CD1c-positive myeloid dendritic cell (primary cell): ENCODE results near the gene CAPN10.
"Not testable (repeated sequence)": the region's sequence is repeated elsewhere in the genome, so short reads cannot be mapped to it uniquely, and the experiment has no call there.

Source experiments
- DNase-seq: peaks from one replicate; pipeline ENCODE4 v3.0.0-alpha.2; 2016; ENCODE audit errors: extremely low spot score

Gene CAPN10

DNA sequence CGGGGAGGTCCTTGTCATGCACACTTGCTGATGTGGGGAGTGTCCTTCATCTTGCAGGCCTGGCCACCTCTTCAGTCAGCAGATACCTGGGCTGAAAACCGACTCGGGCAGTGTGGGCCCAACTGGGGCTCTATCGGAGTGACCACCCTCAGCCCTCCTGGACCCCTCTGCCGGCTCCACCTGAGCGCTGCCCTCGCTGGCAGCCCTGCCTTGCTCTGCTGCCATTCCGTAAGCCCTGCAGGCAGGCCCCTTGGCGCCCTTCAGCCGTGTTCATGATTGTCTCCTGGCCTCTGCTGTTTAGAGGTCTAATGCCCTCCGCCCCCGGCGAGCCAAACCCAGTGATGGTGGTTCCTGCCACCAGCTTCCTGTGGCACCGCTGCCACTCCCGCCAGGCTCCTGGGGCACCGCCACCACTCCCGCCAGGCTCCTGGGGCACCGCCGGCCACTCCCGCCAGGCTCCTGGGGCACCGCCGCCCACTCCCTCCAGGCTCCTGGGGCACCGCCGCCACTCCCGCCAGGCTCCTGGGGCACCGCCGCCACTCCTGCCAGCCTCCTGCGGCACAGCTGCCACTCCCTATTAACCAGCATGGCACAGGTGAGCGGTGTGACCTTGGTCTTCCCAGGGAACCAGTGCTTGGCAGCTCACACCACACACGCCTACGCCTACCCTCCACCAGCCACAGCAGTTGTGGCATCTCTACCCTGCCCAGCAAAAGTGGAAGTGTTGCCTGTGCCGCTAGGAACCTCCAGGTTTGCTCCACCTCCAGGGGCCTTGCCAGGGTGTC is 15.9 kb downstream of the CAPN10 start:
- no peak for DNase-seq

DNA sequence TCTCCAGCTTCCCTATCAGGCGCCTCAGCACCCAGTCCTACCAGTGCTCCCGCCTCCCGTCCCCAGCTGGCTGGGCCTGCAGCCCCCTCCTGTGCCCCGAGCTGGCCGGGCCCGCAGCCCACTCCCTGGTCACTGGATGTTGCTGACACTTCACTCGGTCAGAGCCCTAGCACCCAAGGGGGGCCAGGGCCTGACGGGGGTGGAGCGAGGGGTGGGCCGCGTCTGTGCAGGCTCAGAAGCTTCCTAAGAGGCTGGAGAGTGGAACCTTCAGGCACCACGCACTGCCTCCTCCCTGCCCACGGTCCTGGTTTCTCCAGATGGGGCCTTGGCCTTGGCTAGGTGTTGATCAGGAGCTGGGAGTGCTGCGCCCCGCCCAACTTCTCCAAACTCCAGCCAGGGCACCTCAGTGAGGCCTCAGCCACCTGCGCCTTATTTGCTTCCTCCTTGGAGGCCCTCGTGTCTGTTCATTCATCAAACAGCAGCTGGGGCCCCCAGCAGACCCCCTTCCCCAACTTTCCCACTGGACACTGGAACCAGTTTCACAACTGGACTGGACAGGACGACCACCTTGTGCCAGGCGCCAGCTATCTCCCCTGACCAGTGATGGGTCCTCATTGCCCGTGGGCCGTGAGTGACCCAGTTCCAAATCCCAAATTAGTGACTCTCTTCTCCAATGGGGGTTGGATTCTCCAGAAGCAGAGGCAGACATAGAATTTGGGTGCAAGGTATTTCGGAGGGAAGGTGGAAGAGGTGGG is 16.7 kb downstream of the CAPN10 start:
- DNase-seq = no peak

DNA sequence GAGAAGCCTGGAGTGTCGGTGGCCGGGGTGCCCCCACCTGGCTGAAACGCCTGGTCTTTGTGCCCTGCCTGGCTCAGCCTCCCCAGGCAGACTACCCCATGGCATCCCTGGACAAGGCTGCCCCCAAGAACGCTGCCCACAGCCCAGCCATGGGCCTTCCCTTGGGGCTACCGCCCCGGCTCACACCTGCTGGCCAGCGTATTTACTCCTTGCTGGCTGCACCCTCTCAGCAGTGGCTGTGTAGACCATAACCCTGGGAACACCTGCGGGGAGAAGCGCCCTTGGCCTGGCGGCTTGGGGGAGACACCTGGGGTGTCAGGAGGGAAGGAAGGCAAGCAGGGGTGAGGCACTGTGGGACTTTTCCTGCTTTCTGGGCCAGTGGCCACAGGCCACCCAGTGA is 17.3 kb downstream of the CAPN10 start:
- no peak for DNase-seq

DNA sequence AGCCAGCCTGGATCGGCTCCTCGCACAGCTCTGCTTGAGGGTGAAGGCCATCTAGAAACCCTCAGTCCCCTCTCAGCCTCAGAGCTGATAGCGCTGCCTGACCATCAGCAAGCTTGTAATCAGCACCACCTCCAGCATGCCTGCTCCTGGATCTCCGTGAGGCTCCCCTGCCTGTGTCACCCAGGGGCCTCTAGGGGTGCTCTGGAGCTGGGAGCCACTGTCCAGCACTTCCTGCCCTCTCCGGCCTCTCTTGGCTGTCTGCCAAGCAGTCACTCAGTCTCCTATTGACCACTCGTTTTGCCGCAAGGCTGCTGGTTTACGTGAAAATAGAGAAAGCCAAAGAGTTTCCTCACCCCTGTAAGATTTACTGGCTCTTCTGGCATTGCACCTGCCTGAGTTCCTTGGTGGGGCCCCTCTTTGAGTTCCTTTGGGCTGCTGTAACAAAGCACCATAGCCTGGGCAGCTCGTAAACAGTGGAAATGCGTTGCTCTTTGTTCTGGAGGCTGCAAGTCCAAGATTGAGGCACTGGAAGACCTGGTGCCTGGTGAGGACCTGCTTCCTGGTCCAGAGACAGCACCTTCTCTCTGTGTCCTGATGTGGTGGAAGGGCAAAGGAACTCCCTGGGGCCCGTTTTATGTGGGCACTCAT is 17.9 kb downstream of the CAPN10 start:
- DNase-seq = peak; percentile 69

DNA sequence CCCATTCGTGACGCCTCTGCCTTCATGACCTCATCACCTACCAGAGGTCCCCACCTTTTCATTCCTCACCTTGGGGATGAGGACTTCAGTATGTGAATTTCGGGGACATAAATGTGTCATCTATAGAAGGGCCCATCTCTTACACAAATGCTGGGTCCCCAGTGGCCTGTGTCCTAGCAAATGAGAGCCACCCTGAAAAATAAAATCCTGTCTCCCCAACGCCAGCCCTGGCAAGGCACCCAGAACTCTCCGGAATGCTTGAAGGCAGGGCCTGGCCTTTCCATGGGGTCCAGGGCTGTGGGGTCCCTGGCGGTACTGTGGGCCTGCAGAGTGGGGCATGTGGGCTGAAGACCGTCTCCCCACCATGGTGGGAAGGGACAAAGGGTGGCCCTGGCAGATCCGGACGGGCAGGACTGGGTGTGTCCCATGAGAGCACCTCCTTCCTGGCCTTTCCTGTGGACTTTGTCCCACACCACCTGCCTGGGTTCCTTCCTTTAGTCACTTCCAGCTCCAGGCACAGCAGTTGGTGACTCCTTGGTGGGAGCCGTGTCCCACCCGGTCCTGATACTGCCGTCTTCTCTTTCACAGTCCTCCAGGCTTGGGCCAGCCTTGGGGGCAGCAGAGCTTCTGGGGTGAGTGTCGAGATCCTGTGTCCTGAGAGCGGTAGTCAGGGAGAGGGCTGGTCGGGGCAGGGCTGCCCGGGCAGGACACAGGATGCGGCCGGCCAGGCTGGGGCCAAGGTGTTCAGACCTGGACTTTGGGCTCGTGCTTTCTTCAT is 18.6 kb downstream of the CAPN10 start:
- DNase-seq = no peak

DNA sequence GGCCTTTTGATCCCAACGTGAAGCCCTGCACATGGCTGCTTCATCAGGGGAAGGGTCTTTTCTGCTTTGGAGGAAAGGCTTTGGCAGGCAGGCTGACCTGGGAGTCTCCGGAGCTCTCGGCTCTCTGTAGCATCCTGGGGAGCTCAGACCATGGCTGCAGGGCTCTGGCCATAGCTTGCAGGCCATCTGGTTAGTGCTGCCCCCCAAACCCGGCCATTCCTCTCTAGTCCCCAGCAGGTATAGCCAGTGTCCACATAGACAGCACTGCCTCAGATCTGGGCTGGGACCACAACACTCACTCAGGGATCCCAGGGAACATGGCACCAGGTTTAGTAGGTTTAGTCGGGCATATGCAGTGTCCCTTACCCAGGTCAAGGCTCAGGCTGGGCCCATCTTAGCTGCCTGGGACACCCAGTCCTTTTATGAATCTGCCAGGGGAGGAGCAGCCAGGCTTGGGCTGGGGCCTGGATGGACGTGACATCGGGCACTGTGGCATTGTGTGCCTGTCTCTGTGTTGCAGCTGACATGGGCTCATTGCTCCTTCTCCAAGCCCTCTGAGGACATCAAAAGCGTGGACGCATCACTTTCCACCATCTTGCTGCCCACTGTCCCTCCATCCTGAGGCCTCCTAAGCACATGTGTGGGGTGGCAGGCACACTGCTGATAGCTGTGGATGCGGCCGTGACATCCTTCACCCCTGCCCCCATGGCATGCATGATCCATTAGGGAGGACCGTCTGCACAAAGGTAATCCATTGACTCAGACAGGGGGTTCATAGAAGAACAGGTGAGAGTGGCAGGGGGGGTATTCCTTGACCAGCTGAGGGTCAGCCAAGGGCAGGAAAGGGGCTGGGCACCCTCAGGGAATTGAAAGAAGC is 19.6 kb downstream of the CAPN10 start:
- DNase-seq = no peak

DNA sequence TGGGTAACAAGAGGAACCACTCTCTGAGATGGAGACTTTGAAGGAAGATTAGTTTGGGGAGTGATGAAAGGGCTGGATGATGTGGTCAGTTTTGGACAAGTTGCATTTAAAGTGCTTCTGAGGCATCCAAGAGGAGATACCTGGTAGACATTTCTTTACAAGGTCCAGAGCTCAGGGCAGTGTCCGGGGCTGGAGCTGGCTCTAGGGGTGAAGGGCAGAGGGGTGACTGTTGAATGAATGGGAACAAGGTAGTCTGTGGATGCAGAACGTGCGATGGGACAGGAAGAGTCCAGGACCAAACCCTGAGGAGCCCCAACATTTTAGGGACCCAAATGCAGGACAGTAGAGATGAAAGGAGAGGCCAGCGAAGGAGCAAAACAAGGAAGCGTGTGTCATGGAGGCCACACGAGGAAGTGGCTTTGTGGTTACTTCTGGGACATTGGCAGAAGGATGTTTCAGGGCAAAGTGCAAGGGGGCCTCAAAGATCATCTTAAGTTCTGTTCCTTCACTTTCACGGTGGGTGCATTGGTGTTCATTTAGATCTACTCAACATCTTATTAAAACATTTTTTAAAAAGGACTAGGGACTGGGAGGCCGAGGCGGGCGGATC is 25.2 kb downstream of the CAPN10 start:
- DNase-seq = peak; percentile 63

DNA sequence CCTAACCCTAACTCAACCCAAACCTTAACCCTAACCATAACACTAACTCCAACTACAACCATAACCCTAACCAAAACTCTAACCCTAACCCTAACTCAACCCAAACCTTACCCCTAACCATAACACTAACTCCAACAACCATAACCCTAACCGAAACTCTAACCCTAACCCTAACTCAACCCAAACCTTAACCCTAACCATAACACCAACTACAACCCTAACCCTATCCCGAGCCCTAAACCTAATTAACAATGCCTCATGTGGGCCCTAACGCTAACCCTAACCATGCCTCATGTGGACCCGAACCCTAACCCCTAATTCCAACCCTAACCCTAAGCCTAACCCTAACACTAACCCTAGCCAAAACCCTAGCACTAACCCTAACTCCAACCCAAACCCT is 27.2 kb downstream of the CAPN10 start:
- DNase-seq = no peak

DNA sequence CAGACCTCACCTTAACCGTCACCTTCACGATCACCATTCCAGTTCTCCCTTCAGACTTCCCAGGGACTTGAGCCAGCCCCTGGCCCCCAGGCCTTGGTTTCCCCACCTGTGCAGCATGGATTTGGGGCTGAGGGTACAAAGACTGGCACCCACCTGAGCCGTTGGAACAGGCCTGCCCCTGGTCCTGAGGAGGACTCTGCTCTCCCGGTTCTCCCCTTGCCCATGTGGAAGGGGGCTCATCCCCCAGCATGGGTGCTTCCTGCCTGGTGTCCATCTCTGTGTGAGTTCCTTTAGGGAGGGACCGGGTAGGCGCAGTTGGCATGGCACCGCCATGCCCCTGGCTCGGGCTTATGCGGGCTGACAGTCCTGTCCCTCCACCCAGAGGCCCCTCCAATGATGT is 27.9 kb downstream of the CAPN10 start:
- no peak for DNase-seq

DNA sequence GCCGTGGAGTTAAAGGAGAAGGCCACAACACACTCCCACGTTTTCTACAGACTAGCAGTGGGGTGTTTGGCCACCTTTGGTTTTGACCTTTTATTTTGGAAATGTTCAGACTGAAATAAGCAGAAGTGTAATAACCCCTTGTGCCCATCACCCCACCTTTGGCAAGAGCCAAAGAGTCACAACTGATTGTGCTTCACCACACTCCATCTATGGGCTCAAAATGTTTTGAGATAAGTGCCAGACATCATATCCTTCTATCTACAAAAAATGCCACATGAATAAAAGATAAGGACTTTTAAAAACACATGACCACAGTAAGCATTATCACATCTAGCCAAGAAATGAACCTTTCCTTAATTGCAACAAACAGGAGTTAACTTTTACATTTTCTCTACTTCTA is 28.9 kb downstream of the CAPN10 start:
- DNase-seq = no peak

DNA sequence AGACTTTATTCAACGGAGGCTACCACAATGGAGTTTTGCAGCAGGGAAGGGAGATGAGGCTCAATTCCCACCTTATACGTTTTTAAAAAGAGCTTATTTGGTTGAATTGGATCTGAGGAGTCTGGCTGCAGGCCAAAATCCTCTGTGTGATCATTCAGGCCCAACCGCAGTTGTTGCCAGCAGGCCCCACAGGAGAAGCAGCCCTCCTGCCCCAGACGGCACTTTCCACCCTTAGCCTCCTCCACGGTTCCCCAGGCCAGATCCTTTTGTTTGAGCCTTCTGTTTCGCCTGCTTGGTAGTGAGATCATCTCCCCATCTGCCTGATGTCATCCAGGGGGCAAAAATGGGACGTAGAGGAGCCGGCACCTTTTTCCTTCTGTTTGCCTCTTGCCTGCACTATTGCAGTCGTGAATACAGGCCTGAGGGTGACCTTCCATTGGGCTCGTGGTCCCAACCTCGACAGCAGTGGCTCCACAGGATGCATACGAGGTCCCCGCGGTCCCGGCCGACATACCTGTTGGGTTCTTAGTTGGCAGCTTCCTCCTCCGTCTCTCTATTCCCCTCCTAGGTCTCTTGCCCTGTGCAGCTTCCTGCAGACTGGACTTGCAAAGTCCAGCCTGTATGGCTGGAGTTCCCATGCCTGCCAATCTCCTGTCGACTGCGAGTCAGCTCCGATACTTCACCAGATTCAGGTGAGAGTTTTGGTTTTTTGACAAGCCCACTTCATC is 29.4 kb downstream of the CAPN10 start:
- DNase-seq = no peak

DNA sequence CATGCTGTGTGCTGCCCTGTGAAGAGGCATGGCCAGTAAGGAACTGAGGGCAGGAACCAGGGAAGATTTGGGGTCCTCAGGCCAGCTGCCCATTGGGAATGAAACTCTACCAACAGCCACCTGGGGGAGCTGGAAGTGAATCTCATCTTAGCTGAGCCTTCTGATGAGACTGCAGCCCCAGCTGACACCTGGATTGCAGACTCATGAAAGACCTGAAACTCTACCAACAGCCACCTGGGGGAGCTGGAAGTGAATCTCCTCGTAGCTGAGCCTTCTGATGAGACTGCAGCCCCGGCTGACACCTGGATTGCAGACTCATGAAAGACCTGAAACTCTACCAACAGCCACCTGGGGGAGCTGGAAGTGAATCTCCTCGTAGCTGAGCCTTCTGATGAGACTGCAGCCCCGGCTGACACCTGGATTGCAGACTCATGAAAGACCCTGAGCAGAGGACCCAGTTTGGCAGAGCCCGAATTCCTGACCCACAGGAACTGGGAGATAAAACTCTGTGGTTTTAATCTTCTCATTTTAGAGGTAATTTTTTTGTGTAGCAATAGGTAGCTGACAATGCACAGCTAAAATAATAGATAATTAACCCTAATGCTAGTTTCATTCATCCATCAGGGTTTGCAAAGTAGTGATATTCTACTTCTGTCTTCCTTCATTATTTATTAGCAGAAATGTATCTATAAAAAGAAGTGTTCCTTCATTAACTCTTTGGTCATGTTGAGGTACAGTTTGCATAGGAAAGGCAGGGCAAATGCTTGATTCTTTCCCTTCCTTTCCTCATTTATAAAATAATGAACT is 30.5 kb downstream of the CAPN10 start:
- not testable (repeated sequence) for DNase-seq

DNA sequence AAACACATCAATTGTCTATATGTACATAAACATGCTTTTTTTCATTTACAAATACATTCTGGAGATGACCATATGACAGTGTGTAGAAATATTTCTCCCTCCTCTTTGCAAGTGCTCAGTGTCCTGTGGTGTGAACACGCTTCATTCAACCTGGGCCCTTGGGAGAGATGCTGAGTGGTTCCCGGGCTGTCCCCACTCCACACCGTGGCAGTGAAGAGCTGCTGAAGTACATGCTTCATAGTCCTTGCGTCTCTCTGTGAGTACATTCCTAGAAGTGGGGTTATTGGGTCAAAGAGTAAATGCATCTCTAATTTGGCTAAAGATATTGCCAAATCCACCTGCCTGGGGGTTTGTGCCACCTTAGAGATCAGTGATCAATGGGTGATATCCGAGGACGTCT is 32.2 kb downstream of the CAPN10 start:
- DNase-seq = no peak

DNA sequence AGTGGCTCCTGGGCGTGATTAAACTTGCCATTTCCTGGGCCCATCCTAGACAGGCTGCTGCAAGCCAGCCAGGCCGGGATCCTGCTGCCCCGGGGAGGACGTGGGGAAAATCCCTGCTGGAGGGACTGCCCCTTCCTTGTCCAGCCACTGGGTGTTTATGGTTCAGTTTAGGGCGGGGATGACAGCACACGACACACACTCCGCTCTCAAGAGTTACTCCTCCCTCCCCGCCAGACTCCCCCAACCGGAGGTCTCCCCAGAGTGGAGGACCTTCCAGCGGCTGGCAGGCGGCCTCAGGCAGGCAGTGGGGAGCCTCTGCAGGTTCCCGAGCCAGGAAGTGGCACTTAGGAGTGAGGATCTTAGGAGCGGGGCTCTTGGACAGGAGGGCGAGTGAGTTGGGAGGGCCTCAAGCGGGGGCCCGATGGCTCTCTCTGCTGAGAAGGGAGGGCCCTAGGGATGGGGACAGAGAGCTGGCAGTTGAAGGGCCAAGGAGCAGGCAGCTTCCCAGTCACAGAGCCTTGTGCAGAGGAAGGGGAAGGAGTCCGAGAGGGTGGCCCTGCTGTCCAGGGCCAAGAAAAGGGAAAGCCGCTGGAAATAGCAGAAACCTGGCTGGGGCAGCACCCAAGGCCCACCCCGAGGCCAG is 33.1 kb downstream of the CAPN10 start:
- peak; percentile 34 for DNase-seq

DNA sequence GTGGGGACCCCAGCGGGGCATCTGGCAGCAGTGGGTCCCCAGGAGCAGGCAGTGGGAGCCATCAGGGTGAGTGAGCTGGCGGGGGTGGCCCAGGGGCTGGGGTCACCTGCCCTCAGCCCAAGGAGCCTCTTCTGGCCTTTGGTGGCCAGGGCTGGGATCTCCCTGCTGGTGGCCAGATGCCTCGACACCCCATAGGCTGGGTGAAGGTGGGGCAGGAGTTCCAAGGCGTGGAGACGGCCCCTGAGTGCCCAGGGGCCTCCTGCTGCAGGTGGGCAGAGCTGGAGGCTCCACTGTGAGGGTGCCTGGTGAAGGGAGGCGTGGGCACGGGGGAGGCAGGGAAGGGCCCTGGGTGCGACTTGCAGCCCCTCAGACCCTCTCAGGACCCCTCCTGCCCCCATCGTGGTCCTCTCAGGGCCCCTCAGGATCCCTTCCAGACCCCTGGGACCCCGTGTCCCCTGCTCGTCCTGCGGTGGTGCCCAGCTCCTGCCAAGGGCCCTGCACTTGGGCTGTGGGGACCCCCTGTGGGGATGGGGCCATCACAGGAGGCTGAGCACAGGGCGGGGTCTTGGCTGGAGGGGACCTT is 33.7 kb downstream of the CAPN10 start:
- no peak for DNase-seq

DNA sequence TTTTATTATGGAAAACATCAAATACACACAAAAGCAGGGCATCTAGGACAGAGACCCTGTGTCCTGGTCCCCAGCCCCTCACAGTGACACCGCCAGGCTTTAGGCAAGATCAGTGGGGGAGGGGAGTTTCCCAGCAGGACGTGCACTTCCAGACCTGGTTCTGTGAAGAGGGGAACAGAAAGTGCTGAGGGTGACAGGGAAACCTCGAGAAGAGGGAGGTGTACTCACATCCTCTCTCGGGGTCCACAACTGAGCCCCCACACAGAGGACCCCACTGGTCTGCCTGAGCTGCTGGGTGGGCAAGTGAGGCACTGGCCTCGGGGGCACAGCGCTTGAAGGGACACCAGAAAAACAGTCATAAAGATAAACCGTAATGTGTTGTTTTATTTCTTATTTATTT is 34.3 kb downstream of the CAPN10 start:
- peak; percentile 51 for DNase-seq

DNA sequence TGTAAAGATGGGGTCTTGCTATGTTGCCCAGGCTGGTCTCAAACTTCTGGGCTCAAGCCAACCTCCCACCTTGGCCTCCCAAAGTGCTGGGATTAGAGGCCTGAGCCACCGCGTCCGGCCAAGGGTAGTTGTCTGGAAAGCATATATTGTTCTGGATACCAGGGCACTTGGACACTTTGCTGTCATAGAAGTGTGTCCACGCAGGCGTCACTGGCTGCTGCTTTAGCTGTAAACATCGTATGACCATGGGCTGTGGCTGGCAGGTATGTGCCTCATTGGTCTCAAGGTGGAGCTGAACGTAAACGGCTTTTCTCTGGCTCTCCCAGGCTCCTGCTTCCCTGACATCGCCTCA is 35.5 kb downstream of the CAPN10 start:
- DNase-seq = no peak

DNA sequence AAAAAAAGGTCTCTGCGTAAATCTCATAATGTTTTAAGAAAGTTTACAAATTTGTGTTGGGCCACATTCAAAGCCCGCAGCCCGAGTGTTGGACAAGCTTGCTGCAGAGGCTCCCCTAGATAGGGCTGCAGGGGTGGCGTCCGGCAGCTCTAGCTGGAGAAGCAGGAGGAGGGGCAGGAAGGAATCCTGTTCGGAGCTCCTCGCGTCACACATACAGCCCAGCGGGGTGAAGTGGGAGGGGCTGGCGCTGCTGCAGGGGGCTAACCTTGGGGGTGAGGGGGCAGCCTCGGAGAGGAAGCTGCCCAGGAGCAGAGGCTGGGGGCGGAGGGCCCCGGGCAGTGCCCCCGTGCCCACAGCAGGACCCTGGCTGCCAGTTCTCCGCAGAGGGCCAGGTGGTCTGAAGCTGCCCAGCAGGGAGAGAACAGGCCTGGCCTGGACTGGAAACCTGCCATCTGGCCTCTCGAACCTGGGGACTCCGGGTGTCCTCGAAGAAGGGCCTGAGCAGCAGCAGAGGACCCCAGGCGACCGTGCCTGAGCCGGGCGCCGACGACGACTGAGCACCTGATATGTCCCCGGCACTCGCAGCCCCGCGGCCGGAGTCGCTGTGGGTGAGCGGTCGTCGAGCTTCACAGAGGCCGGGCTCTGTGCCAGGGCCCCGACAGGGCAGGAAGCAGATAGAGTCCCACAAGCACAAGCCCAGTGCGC is 36.1 kb downstream of the CAPN10 start:
- peak; percentile 58 for DNase-seq
